ENCODE data around the gene CNTNAP4. TPM values are rescaled to one million over a fixed set of nuclear protein-coding genes. Genes with fewer than 3 reads are reported as not detected.

CNTNAP4 gene
- total RNA-seq, 4 donors from 2014 or later = 0.09 TPM; not detected in 3

DNA sequence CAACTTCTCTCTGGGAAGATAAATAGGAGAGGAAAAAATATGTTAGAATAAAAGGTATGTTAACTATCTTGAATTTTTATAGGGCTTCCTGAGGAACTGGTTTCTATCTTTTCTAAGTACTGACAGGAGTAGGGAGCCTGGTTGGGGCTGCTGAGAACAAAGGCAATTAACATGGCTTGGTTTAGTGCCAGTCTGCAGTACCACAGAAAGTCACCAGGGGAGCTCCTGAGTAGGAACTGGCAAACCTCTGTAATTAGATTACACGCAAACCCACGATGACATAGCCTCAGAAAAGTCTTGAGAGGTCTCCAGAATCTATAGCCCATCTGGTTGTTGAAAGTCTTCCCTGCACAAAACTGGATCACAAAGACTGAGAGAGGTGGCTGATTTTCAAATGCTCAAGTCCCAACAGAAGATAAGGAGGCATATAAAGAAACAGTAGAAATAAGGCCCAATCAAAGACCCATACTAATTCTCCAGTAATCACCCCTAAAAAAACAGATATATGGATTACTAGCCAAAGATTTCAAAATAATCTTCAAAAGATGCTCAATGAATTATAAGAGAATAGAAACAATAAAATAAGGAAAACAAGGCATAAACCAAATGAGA is 11.7 kb upstream of the CNTNAP4 start:
- in situ Hi-C loops (cut with MboI; ENCODE audit: low sequenced_read_pairs in 4 of 4) (no loop called here), intact Hi-C loops (cut with DNase I; ENCODE audit: low total_unique reads) (no loop called here)
- ATAC-seq (no peak), DNase-seq (no peak)
- Histone ChIP-seq H3K4me3 (no peak overlapping the region), H3K27ac (no peak overlapping the region), H3K27me3 (no peaks in the 10 kb centered on the region), H3K36me3 (no peaks in the 10 kb centered on the region), H3K4me1 (no peaks in the 10 kb centered on the region), H3K9me3 (no peaks in the 10 kb centered on the region)
- no peak for TF ChIP-seq POLR2A (IDR thresholded peaks at IDR 0.05)
- TF ChIP-seq, protein P1, sequence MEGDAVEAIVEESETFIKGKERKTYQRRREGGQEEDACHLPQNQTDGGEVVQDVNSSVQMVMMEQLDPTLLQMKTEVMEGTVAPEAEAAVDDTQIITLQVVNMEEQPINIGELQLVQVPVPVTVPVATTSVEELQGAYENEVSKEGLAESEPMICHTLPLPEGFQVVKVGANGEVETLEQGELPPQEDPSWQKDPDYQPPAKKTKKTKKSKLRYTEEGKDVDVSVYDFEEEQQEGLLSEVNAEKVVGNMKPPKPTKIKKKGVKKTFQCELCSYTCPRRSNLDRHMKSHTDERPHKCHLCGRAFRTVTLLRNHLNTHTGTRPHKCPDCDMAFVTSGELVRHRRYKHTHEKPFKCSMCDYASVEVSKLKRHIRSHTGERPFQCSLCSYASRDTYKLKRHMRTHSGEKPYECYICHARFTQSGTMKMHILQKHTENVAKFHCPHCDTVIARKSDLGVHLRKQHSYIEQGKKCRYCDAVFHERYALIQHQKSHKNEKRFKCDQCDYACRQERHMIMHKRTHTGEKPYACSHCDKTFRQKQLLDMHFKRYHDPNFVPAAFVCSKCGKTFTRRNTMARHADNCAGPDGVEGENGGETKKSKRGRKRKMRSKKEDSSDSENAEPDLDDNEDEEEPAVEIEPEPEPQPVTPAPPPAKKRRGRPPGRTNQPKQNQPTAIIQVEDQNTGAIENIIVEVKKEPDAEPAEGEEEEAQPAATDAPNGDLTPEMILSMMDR (IDR thresholded peaks at IDR 0.05 in 4 of 5, conservative IDR thresholded peaks at IDR 0.05 in 1 of 5) = no peak

DNA sequence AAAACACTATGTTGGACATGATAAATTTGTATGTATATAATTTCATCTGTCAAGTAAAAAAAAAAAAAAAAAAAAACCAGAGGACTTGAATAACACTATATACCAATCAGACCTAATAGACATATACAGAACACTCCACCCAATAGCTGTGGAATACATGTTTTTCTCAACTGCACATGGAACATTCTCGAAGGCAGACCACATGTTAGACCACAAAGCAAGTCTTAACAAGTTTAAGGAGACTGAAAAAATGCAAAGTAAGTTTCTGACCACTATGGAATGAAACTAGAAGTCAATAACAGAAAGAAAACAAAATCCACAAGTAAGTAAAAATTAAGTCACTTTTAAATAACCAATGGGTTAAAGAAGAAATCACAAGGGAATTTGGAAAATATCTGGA is 8.4 kb upstream of the CNTNAP4 start:
- Histone ChIP-seq H3K36me3 (no peaks in the 10 kb centered on the region), H3K27ac (no peak overlapping the region), H3K4me3 (no peak overlapping the region), H3K4me1 (no peaks in the 10 kb centered on the region), H3K27me3 (no peaks in the 10 kb centered on the region), H3K9me3 (no peaks in the 10 kb centered on the region)
- TF ChIP-seq POLR2A (IDR thresholded peaks at IDR 0.05) = no peak
- in situ Hi-C loops (cut with MboI; ENCODE audit: low sequenced_read_pairs in 4 of 4) (no loop called here), intact Hi-C loops (cut with DNase I; ENCODE audit: low total_unique reads) (no loop called here)
- ATAC-seq (no peak), DNase-seq (no peak)

DNA sequence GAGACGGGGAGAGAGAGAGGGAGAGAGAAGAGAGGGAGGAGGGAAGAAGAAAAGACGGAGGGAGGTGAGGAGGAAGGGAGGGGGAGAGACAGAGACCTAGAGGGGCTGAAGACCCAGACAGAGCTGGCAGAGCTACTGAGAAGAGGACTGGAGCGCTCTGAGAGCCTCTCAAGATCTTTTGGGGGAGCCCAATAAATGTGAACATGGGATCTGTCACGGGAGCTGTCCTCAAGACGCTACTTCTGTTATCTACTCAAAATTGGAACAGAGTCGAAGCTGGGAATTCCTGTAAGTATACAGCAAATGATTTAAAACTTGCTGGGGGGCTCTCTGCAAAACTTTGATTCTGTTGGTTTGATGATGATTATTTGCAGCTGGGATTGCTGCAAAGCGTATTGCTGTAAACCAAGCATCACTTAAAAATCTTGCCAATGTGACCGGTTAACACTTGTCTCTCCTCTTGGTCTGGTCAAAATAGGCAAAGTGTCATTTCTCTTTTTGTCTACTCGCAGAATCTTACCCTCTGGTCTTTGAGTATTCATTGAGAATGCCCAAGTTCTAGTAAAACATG is 344 bp downstream of the CNTNAP4 start:
- Histone ChIP-seq H3K36me3 (no peaks in the 10 kb centered on the region), H3K4me3 (no peak overlapping the region), H3K27ac (no peak overlapping the region), H3K9me3 (no peaks in the 10 kb centered on the region), H3K4me1 (no peaks in the 10 kb centered on the region), H3K27me3 (no peaks in the 10 kb centered on the region)
- in situ Hi-C loops (cut with MboI; ENCODE audit: low sequenced_read_pairs in 4 of 4) = no loop called here
- intact Hi-C loops (cut with DNase I; ENCODE audit: low total_unique reads) = no loop called here
- ATAC-seq = no peak
- no peak for TF ChIP-seq POLR2A (IDR thresholded peaks at IDR 0.05)
- TF ChIP-seq, protein P1 (IDR thresholded peaks at IDR 0.05 in 4 of 5, conservative IDR thresholded peaks at IDR 0.05 in 1 of 5) = no peak
- no peak for DNase-seq

DNA sequence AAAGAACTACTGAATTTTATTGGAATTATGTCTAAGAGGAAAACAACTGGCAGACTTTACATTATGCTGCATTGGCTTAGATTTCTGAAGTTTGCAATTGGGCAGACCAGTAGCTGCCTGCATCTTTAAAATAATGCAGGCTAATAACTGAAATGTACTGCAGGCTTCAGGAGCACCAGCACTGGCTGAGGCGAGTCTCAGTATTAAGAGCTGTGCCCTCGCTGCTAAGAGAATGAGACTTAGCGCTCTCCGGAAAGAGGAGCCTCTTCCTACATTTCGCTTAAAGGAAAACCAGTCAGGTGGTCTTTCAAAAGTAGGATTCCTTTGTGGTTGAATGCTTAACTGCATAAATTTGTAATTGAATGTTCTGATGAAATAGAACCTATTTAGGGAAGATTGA is 885 bp downstream of the CNTNAP4 start:
- intact Hi-C loops (cut with DNase I; ENCODE audit: low total_unique reads) = no loop called here
- no peak overlapping the region for H3K27ac ChIP-seq
- DNase-seq = no peak
- in situ Hi-C loops (cut with MboI; ENCODE audit: low sequenced_read_pairs in 4 of 4) = no loop called here
- no peaks in the 10 kb centered on the region for H3K4me1 ChIP-seq
- TF ChIP-seq POLR2A (IDR thresholded peaks at IDR 0.05) = no peak
- TF ChIP-seq, protein P1 (IDR thresholded peaks at IDR 0.05 in 4 of 5, conservative IDR thresholded peaks at IDR 0.05 in 1 of 5) = no peak
- no peaks in the 10 kb centered on the region for H3K27me3 ChIP-seq
- no peak for ATAC-seq
- H3K4me3 ChIP-seq = no peak overlapping the region
- no peaks in the 10 kb centered on the region for H3K36me3 ChIP-seq
- no peaks in the 10 kb centered on the region for H3K9me3 ChIP-seq

DNA sequence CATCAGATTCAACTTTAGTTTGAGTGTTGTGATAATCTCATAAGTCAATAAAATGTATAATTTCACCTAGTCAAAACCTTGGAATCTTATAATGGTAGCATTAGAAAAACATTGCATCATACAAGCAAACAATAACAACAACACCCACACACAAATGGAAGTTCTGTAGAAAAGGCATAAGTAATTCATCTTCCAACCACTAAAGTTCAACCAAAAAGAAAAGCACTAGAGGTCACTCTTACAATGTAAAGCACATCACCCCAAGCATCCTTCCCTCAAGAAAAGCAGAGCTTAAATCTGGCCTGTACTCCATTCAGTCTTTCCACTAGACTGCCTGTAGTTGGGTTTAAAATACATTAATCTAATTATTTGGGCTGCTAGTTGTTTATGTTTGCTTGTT is 1.8 kb downstream of the CNTNAP4 start:
- H3K36me3 ChIP-seq = no peaks in the 10 kb centered on the region
- intact Hi-C loops (cut with DNase I; ENCODE audit: low total_unique reads) = no loop called here
- DNase-seq (no peak), ATAC-seq (no peak)
- TF ChIP-seq, protein P1 (IDR thresholded peaks at IDR 0.05 in 4 of 5, conservative IDR thresholded peaks at IDR 0.05 in 1 of 5) = no peak
- no peak for TF ChIP-seq POLR2A (IDR thresholded peaks at IDR 0.05)
- no peaks in the 10 kb centered on the region for H3K27me3 ChIP-seq
- H3K4me1 ChIP-seq = no peaks in the 10 kb centered on the region
- H3K4me3 ChIP-seq = no peak overlapping the region
- in situ Hi-C loops (cut with MboI; ENCODE audit: low sequenced_read_pairs in 4 of 4) = no loop called here
- no peaks in the 10 kb centered on the region for H3K9me3 ChIP-seq
- no peak overlapping the region for H3K27ac ChIP-seq

All from gastrocnemius medialis (tissue), 4 donors.